Psoas muscle (tissue), 8 donors: ENCODE data around the gene CCNB1. TPM values are rescaled to one million over a fixed set of nuclear protein-coding genes. Genes with fewer than 3 reads are reported as not detected.

Experiments
- ATAC-seq, 4 donors: fragments of 200-7000 bp; cut with Tn5 transposase; one replicate each; pipeline ENCODE4 v1.9.1; 2020; ENCODE audit warnings: moderate library complexity in 3 of 4, mild to moderate bottlenecking in 2 of 4
- DNase-seq, 2 donors: peaks; one replicate each; pipeline ENCODE4 v3.0.0-alpha.2; 2020
- H3K27ac ChIP-seq: fragments of 200-600 bp; one replicate; pipeline ENCODE4 v1.8.0; 2022
- H3K27me3 ChIP-seq, 3 donors: fragments of 200-600 bp in 1 of 3; one replicate each; pipeline versions ENCODE4 v1.6.1 to v1.8.0; 2013 to 2022; ENCODE audit warnings: low read length in 2 of 3, mild to moderate bottlenecking in 2 of 3, moderate library complexity in 1 of 3; ENCODE audit not compliant: insufficient read depth in 3 of 3
- H3K36me3 ChIP-seq, 2 donors: fragments of 200-600 bp in 1 of 2; one replicate each; pipeline versions ENCODE4 v1.6.1 to v1.8.0; 2013 to 2022; ENCODE audit warnings: low read depth in 1 of 2, mild to moderate bottlenecking in 1 of 2, moderate library complexity in 1 of 2; ENCODE audit not compliant: insufficient read depth in 1 of 2
- H3K4me1 ChIP-seq: fragments of 200-600 bp; one replicate; pipeline ENCODE4 v1.8.0; 2022
- H3K4me3 ChIP-seq: fragments of 200-600 bp; one replicate; pipeline ENCODE4 v1.8.0; 2022; ENCODE audit warnings: mild to moderate bottlenecking
- H3K9me3 ChIP-seq: fragments of 200-600 bp; one replicate; pipeline ENCODE4 v1.8.0; 2022
- WGBS, 3 donors: extraction: QIAGEN DNeasy Blood & Tissue Kit; methylation state at CpG; one replicate each; pipeline versions ENCODE4 v1.1.6 to v1.1.7; 2013; 5-methylcytosine and 5-hydroxymethylcytosine counted together
- intact Hi-C, 2 donors: fragments of 100-400 bp; cut with DNase I; formaldehyde crosslinking; loops; one replicate each; pipeline versions ENCODE4 v1.11.0 to v1.14.2; 2022
- polyA plus RNA-seq, 3 donors: library from polyadenylated mRNA; stranded (reverse); fragments of 200-250 nt; gene quantifications; one replicate each; pipeline ENCODE4 v1.2.3, GENCODE V29; 2013
- total RNA-seq, 4 donors: library from RNA; stranded (reverse); fragmentation: NEBNext Ultra II Directional in 2 of 4; extraction: Animal tissue kit (Norgen Biotek cat#: 25700) in 2 of 4; gene quantifications; one replicate each; pipeline versions ENCODE4 v1.2.1 to v1.2.4, GENCODE V29; 2021 to 2023
- TF ChIP-seq, protein P1 (sequence below): fragments of 200-600 bp; IDR thresholded peaks from one replicate; pipeline ENCODE4 v1.8.0; 2022; ENCODE audit warnings: antibody characterized with exemption
- donor health status: healthy with polysubstance abuse.
- donor health status: DM: no; HTN: no; CAD: no; lungs with moderate emphysema.
- donor health status: Bipolar disorder and iron deficiency.
- donor health status: healthy.
- donor health status: DM: yes; HTN: yes; CAD: no.
- donor health status: DM: no; HTN: no; CAD: no.
- donor health status: DM: no; HTN: no; CAD: no.
- donor health status: DM: yes; HTN: yes; CAD: no.

The CCNB1 gene
- total and polyA plus RNA-seq, 7 donors: 1.8 to 12.2 (median 2.7) TPM

- no peak for ATAC-seq
- TF ChIP-seq, protein P1, sequence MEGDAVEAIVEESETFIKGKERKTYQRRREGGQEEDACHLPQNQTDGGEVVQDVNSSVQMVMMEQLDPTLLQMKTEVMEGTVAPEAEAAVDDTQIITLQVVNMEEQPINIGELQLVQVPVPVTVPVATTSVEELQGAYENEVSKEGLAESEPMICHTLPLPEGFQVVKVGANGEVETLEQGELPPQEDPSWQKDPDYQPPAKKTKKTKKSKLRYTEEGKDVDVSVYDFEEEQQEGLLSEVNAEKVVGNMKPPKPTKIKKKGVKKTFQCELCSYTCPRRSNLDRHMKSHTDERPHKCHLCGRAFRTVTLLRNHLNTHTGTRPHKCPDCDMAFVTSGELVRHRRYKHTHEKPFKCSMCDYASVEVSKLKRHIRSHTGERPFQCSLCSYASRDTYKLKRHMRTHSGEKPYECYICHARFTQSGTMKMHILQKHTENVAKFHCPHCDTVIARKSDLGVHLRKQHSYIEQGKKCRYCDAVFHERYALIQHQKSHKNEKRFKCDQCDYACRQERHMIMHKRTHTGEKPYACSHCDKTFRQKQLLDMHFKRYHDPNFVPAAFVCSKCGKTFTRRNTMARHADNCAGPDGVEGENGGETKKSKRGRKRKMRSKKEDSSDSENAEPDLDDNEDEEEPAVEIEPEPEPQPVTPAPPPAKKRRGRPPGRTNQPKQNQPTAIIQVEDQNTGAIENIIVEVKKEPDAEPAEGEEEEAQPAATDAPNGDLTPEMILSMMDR: no peak
- 90 to 91% (median 91%) methylated on average over 8 of the region's 8 CpGs for WGBS, 3 donors
- peaks cover 0 to 47% of the 10 kb centered on the region in 2 donors for H3K36me3 ChIP-seq
- no peak overlapping the region for H3K4me3 ChIP-seq
- H3K27me3 ChIP-seq: no peaks in the 10 kb centered on the region
- DNase-seq: no peak
- no peaks in the 10 kb centered on the region for H3K9me3 ChIP-seq
- no peak overlapping the region for H3K27ac ChIP-seq
- no peaks in the 10 kb centered on the region for H3K4me1 ChIP-seq
- intact Hi-C loops: no loop called here
Observed at GRCh38 chr5:69224520-69224919, 57.6 kb downstream of the CCNB1 start.

GRCh38 chr5:69225860-69226259 is 58.9 kb downstream of the CCNB1 start:
- no peak for ATAC-seq
- Histone ChIP-seq H3K4me3 (no peak overlapping the region), H3K4me1 (no peaks in the 10 kb centered on the region), H3K9me3 (no peaks in the 10 kb centered on the region), H3K36me3 (peaks cover 4 to 58% of the 10 kb centered on the region in 2 donors), H3K27ac (no peak overlapping the region), H3K27me3 (no peaks in the 10 kb centered on the region)
- 95 to 97% (median 97%) methylated on average over 4 of the region's 4 CpGs for WGBS, 3 donors
- TF ChIP-seq, protein P1: no peak
- no peak for DNase-seq
- intact Hi-C loops: no loop called here

Other genes starting within 250 kb of the CCNB1 start
- 10 to 100 TPM; 14.2 to 21.1 (median 17.4) TPM for gene SLC30A5, start 73.1 kb upstream of the CCNB1 start, total RNA-seq
- 10 to 100 TPM; 11.5 to 20.1 (median 17.7) TPM for gene SLC30A5, start 73.1 kb upstream of the CCNB1 start, polyA plus RNA-seq
- gene CENPH, start 22.4 kb downstream of the CCNB1 start, total RNA-seq: 1 to 10 TPM; 1.6 to 4.5 (median 2.8) TPM
- gene CENPH, start 22.4 kb downstream of the CCNB1 start, polyA plus RNA-seq: 1 to 10 TPM; 3.1 to 3.6 (median 3.3) TPM
- gene CDK7, start 67.7 kb downstream of the CCNB1 start, total RNA-seq: 10 to 100 TPM; 19.0 to 33.4 (median 29.4) TPM
- 10 to 100 TPM; 35.6 to 66.9 (median 52.1) TPM for gene CDK7, start 67.7 kb downstream of the CCNB1 start, polyA plus RNA-seq
- gene CCDC125, start 165.7 kb downstream of the CCNB1 start, total RNA-seq: 1 to 10 TPM; 1.7 to 3.6 (median 1.9) TPM
- 1 to 10 TPM; 1.1 to 2.6 (median 2.6) TPM for gene CCDC125, start 165.7 kb downstream of the CCNB1 start, polyA plus RNA-seq
- gene AK6, start 202.4 kb downstream of the CCNB1 start, total RNA-seq: 10 to 100 TPM; 23.5 to 59.9 (median 52.8) TPM
- 100 to 1,000 TPM in 1 of 3 donors, 10 to 100 TPM in 2; 70.7 to 116 (median 96.0) TPM for gene AK6, start 202.4 kb downstream of the CCNB1 start, polyA plus RNA-seq
- 10 to 100 TPM; 38.8 to 61.2 (median 47.4) TPM for gene TAF9, start 202.4 kb downstream of the CCNB1 start, total RNA-seq
- 10 to 100 TPM; 53.3 to 92.9 (median 66.6) TPM for gene TAF9, start 202.4 kb downstream of the CCNB1 start, polyA plus RNA-seq
- 10 to 100 TPM; 11.9 to 19.2 (median 13.5) TPM for gene RAD17, start 202.7 kb downstream of the CCNB1 start, total RNA-seq
- gene RAD17, start 202.7 kb downstream of the CCNB1 start, polyA plus RNA-seq: 10 to 100 TPM in 1 of 3 donors, 1 to 10 TPM in 2; 6.8 to 15.1 (median 9.6) TPM
- gene MARVELD2, start 248.0 kb downstream of the CCNB1 start, total RNA-seq: under 1 TPM in 3 of 4 donors, not detected in 1; 0.10 to 0.25 (median 0.19) TPM
- gene MARVELD2, start 248.0 kb downstream of the CCNB1 start, polyA plus RNA-seq: under 1 TPM; 0.03 to 0.13 (median 0.09) TPM